GM13977 (cell line): ENCODE measurements around the gene DGKQ.
"Not testable (repeated sequence)": the region's sequence is repeated elsewhere in the genome, so short reads cannot be mapped to it uniquely, and the experiment has no call there.

Experiments
- DNase-seq: peaks from one replicate; pipeline ENCODE4 v3.0.0; 2012; ENCODE audit warnings: low spot score
- in situ Hi-C: fragments of 300-500 bp; cut with MboI; formaldehyde crosslinking; loops from one replicate; pipeline ENCODE4 v1.12.0; 2022; ENCODE audit warnings: low sequenced_read_pairs, low pct_unique_long_range_greater_than_20kb, mixed read lengths, inconsistent platforms; ENCODE audit not compliant: unreplicated experiment
- TF ChIP-seq, protein P1 (sequence below): IDR thresholded peaks from 2 replicates; pipeline ENCODE4 v1.5.1; 2012; ENCODE audit warnings: mild to moderate bottlenecking, control low read depth; ENCODE audit not compliant: insufficient read depth; ENCODE audit errors: extremely low read depth, missing control alignments

Gene DGKQ

GRCh38 chr4:925171-925570 is 48.2 kb downstream of the DGKQ start:
- DNase-seq = no peak
- TF ChIP-seq, protein P1, sequence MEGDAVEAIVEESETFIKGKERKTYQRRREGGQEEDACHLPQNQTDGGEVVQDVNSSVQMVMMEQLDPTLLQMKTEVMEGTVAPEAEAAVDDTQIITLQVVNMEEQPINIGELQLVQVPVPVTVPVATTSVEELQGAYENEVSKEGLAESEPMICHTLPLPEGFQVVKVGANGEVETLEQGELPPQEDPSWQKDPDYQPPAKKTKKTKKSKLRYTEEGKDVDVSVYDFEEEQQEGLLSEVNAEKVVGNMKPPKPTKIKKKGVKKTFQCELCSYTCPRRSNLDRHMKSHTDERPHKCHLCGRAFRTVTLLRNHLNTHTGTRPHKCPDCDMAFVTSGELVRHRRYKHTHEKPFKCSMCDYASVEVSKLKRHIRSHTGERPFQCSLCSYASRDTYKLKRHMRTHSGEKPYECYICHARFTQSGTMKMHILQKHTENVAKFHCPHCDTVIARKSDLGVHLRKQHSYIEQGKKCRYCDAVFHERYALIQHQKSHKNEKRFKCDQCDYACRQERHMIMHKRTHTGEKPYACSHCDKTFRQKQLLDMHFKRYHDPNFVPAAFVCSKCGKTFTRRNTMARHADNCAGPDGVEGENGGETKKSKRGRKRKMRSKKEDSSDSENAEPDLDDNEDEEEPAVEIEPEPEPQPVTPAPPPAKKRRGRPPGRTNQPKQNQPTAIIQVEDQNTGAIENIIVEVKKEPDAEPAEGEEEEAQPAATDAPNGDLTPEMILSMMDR = no peak
- in situ Hi-C loops = no loop called here

- DNase-seq = peak; percentile 70
- TF ChIP-seq, protein P1 = no peak
- in situ Hi-C loops = no loop called here
Measured at GRCh38 chr4:924107-925096, 49.0 kb downstream of the DGKQ start.

DNA sequence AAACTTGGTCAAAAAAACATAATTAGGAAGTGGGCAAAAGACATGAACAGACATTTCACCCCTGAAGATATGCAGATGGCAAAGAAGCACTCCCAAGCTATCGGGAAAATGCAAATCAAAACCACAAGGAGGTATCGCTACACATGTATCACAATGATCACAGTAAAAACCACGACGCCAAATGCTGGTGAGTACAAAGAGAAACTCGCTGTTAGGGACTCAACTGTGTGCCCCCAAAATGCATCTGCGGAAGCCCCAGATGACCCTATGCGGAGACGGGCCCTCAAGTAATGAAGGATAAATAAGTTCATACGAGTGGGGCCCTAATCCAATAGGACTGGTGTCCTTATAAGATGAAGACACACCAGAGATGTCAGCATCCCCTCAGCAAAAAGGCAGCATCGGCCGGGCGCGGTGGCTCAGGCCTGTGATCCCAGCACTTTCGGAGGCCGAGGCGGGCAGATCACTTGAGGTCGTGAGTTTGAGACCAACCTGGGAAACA is 51.5 kb downstream of the DGKQ start:
- peak; percentile 69 for DNase-seq
- in situ Hi-C loops = no loop called here
- TF ChIP-seq, protein P1 = no peak

DNA sequence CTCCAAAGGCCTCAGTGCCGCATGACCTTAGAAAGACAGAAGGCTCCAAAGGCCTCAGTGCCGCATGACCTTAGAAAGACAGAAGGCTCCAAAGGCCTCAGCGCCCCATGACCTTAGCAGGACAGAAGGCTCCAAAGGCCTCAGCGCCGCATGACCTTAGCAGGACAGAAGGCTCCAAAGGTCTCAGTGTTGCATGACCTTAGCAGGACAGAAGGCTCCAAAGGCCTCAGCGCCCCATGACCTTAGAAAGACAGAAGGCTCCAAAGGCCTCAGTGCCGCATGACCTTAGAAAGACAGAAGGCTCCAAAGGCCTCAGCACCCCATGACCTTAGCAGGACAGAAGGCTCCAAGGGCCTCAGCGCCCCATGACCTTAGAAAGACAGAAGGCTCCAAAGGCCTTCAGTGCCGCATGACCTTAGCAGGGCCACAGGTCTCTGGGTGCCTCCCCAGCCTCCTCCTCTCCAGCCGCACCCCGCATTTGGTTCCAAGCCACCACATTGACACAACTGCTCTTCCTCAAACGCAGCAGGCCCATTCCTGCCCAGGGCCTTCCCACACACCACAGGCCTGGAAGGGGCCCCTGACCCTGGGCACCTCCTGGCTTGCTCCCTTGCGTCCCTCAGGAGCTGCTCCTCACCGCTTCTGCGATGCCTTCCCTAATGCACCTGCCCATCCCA is 54.2 kb downstream of the DGKQ start:
- in situ Hi-C loops, DNase-seq: not testable (repeated sequence)

- DNase-seq, in situ Hi-C loops: not testable (repeated sequence)
Measured at GRCh38 chr4:918591-918990, 54.8 kb downstream of the DGKQ start.

GRCh38 chr4:917992-918391 is 55.4 kb downstream of the DGKQ start:
- in situ Hi-C loops = no loop called here
- DNase-seq = no peak
- TF ChIP-seq, protein P1 = no peak

DNA sequence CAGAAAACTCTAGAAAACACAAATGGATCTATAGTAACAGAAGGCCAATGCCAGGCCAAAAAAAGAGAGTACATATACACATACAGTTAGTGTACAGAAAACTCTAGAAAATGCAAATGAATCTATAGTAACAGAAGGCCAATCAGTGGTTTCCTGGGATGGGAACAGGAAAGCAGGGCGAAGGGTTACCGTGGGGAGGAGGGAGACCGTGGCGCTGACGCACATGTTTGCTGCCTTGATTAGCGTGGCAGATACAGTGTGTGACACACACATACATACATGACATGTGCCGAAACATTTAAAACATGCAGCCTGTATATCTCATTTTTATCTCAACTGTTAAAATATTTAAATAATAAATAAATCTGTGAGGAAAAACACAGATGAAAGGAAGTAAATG is 55.9 kb downstream of the DGKQ start:
- in situ Hi-C loops = no loop called here
- no peak for DNase-seq
- TF ChIP-seq, protein P1 = no peak
